PC-3 (cell line): Measurements from ENCODE around the gene KIF5C. TPM values are rescaled to one million over a fixed set of nuclear protein-coding genes. Genes with fewer than 3 reads are reported as not detected.

Source experiments
- ATAC-seq: fragments of 200-7000 bp; cut with Tn5 transposase; 2 replicates; pipeline ENCODE4 v1.9.1; 2020; ENCODE audit warnings: mild to moderate bottlenecking, moderate library complexity
- BruUV-seq: library from RNA; stranded (reverse); fragments of 400-500 nt; replicated peaks from 2 replicates; lab custom pipeline; 2021; lab: Mats Ljungman, UMichigan
- CTCF ChIA-PET: fragments of 300-600 bp; sonication (Branson Sonifier 250); formaldehyde crosslinking; loops from one replicate; lab custom pipeline; 2022; ENCODE audit warnings: antibody characterized with exemption; lab: Charles Lee
- POLR2A ChIA-PET: fragments of 300-600 bp; sonication (Branson Sonifier 250); formaldehyde crosslinking; loops from one replicate; lab custom pipeline; 2022; ENCODE audit warnings: antibody characterized with exemption; ENCODE audit not compliant: unreplicated experiment; lab: Charles Lee
- DNase-seq: peaks from one replicate; pipeline ENCODE4 v3.0.0-alpha.2; 2015
- H2AFZ ChIP-seq: fragments of 300-600 bp; sonication (generic); 2 replicates; pipeline ENCODE4 v1.6.0; 2016; ENCODE audit warnings: antibody characterized with exemption, low read length
- H3F3A ChIP-seq: fragments of 300-600 bp; sonication (generic); one replicate; pipeline ENCODE4 v1.6.0; 2017; ENCODE audit warnings: antibody characterized with exemption, low read length, control low read depth, mild to moderate bottlenecking; ENCODE audit not compliant: unreplicated experiment
- H3K27ac ChIP-seq: fragments of 300-600 bp; sonication (generic); 2 replicates; pipeline ENCODE4 v1.5.1; 2016; ENCODE audit warnings: mild to moderate bottlenecking, low read length
- H3K27me3 ChIP-seq: fragments of 300-600 bp; sonication (generic); 2 replicates; pipeline ENCODE4 v1.6.1; 2016; ENCODE audit warnings: low read length, mixed read lengths
- H3K36me3 ChIP-seq: fragments of 300-600 bp; sonication (generic); 2 replicates; pipeline ENCODE4 v1.6.1; 2016; ENCODE audit warnings: low read depth, mixed run types, low read length, mixed read lengths
- H3K4me1 ChIP-seq: fragments of 300-600 bp; sonication (generic); 2 replicates; pipeline ENCODE4 v1.5.1; 2016; ENCODE audit warnings: low read length; ENCODE audit not compliant: insufficient read depth
- H3K4me2 ChIP-seq: fragments of 300-600 bp; sonication (generic); 2 replicates; pipeline ENCODE4 v1.6.0; 2016; ENCODE audit warnings: low read length
- H3K4me3 ChIP-seq: fragments of 300-600 bp; sonication (generic); 2 replicates; pipeline ENCODE4 v1.5.1; 2016; ENCODE audit warnings: mild to moderate bottlenecking, low read length, mixed read lengths
- H3K79me2 ChIP-seq: fragments of 300-600 bp; sonication (generic); 2 replicates; pipeline ENCODE4 v1.6.1; 2017; ENCODE audit warnings: low read length, mixed read lengths
- H3K9ac ChIP-seq: fragments of 300-600 bp; sonication (generic); 2 replicates; pipeline ENCODE4 v1.6.0; 2016; ENCODE audit warnings: mild to moderate bottlenecking, low read length
- H3K9me2 ChIP-seq: fragments of 300-600 bp; sonication (generic); replicated peaks from 2 replicates; pipeline ENCODE4 v1.6.1; 2016; ENCODE audit warnings: mixed run types, low read length, mixed read lengths
- H3K9me3 ChIP-seq: fragments of 300-600 bp; sonication (generic); 2 replicates; pipeline ENCODE4 v1.6.1; 2016; ENCODE audit warnings: low read length, mixed read lengths
- H4K20me1 ChIP-seq: fragments of 300-600 bp; sonication (generic); 2 replicates; pipeline ENCODE4 v1.6.1; 2016; ENCODE audit warnings: low read length, mixed read lengths
- CTCF ChIP-seq: fragments of 300-600 bp; sonication (generic); conservative IDR thresholded peaks from 2 replicates; pipeline ENCODE4 v1.5.1; 2017; ENCODE audit warnings: antibody characterized with exemption, low read depth, mild to moderate bottlenecking, low read length
- EZH2 ChIP-seq: fragments of 300-600 bp; sonication (generic); IDR thresholded peaks from one replicate; pipeline ENCODE4 v1.6.1; 2017; ENCODE audit warnings: antibody characterized with exemption, mild to moderate bottlenecking, low read length; ENCODE audit not compliant: unreplicated experiment
- EZH2phosphoT487 ChIP-seq: fragments of 300-600 bp; sonication (generic); IDR thresholded peaks from 2 replicates; pipeline ENCODE4 v1.6.1; 2018; ENCODE audit warnings: mild to moderate bottlenecking, antibody characterized with exemption, low read length, borderline replicate concordance
- intact Hi-C: fragments of 100-400 bp; cut with micrococcal nuclease; formaldehyde crosslinking; loops from 2 replicates; pipeline ENCODE4 v1.9.0; 2023
- total RNA-seq: library from RNA; depleted of rRNA; stranded (reverse); fragments of >200 nt; gene quantifications from 2 replicates; pipeline ENCODE4 v1.2.3, GENCODE V29; 2014

KIF5C gene
- total RNA-seq, 1 experiment from 2014 or later, result 4.0 TPM

GRCh38 chr2:149038442-149039212 is 163.6 kb downstream of the KIF5C start, which contains the start of gene LYPD6B:
TSS of gene LYPD6B (plus strand) at chr2:149038699. CDS start at chr2:149130949, 92,250 bp downstream.
- Histone ChIP-seq H3K9ac (peak within 1 kb of the TSS; percentile 31; the same call in 1 of the 2 replicates), H3K9me3 (no peaks in the 10 kb centered on the region), H2AFZ (peak within 1 kb of the TSS; percentile 88), H3K27me3 (peaks cover 22% of the 10 kb centered on the region), H3K4me3 (peak within 1 kb of the TSS; percentile 70), H3K36me3 (no peaks in the 10 kb centered on the region), H3K79me2 (no peaks in the 10 kb centered on the region), H3K27ac (no peak within 1 kb of the TSS), H3F3A (no peaks in the 10 kb centered on the region), H3K4me2 (peak within 1 kb of the TSS; percentile 95), H3K4me1 (no peaks in the 10 kb centered on the region), H4K20me1 (no peaks in the 10 kb centered on the region), H3K9me2 (no peaks in the 10 kb centered on the region)
- no TSS peak for BruUV-seq
- POLR2A ChIA-PET, result no interaction called here
- intact Hi-C loops, result no loop called here
- DNase-seq (peak; percentile 63), ATAC-seq (peak; percentile 70)
- CTCF ChIA-PET, result interaction anchor here (0.5 to 0.6 kb wide), 2 partner anchors 322 to 447 kb away, joined by 4 read pairs; no protein-coding TSS in a partner anchor
- TF ChIP-seq EZH2 (no peak), CTCF (no peak), EZH2phosphoT487 (no peak)

- peaks cover 28% of the 10 kb centered on the region for H3K27me3 ChIP-seq
- H3K79me2 ChIP-seq, result no peaks in the 10 kb centered on the region
- no peaks in the 10 kb centered on the region for H3K36me3 ChIP-seq
- DNase-seq, result no peak
- no TSS peak for BruUV-seq
- no peak for ATAC-seq
- H3K9ac ChIP-seq, result no peak overlapping the region
- intact Hi-C loops, result no loop called here
- no peaks in the 10 kb centered on the region for H3F3A ChIP-seq
- no peak for TF ChIP-seq CTCF
- TF ChIP-seq EZH2phosphoT487, result peak; percentile 42; the same call in 1 of the 2 replicates
- TF ChIP-seq EZH2, result peak; percentile 34
- H3K4me3 ChIP-seq, result peak overlapping the region; percentile 70
- ChIA-PET CTCF (interaction anchor here (0.5 kb wide), 1 partner anchor 321 kb away, joined by 4 read pairs; no protein-coding TSS in a partner anchor), POLR2A (no interaction called here)
- peak overlapping the region; percentile 95 for H3K4me2 ChIP-seq
- no peaks in the 10 kb centered on the region for H3K9me3 ChIP-seq
- peak overlapping the region; percentile 78 for H2AFZ ChIP-seq
- no peak overlapping the region for H3K27ac ChIP-seq
- no peaks in the 10 kb centered on the region for H3K4me1 ChIP-seq
- H3K9me2 ChIP-seq, result no peaks in the 10 kb centered on the region
- no peaks in the 10 kb centered on the region for H4K20me1 ChIP-seq
These were observed 164.2 kb downstream of the KIF5C start for GRCh38 chr2:149039213-149039724.

GRCh38 chr2:149040451-149040850 is 165.4 kb downstream of the KIF5C start:
- Histone ChIP-seq H3K27ac (no peak overlapping the region), H3F3A (no peaks in the 10 kb centered on the region), H3K4me1 (no peaks in the 10 kb centered on the region), H2AFZ (no peak overlapping the region), H3K36me3 (no peaks in the 10 kb centered on the region), H3K79me2 (no peaks in the 10 kb centered on the region), H3K9me2 (no peaks in the 10 kb centered on the region), H3K27me3 (peaks cover 29% of the 10 kb centered on the region), H3K9ac (no peak overlapping the region), H3K4me3 (no peak overlapping the region), H3K4me2 (no peak overlapping the region), H4K20me1 (no peaks in the 10 kb centered on the region), H3K9me3 (no peaks in the 10 kb centered on the region)
- POLR2A ChIA-PET, result no interaction called here
- BruUV-seq, result no TSS peak
- TF ChIP-seq EZH2phosphoT487, result no peak
- peak; percentile 75 for TF ChIP-seq CTCF
- TF ChIP-seq EZH2, result no peak
- intact Hi-C loops, result no loop called here
- DNase-seq (peak; percentile 55), ATAC-seq (no peak)
- CTCF ChIA-PET, result no interaction called here
